A673 (cell line): ENCODE results near the gene CLASP2. TPM values are rescaled to one million over a fixed set of nuclear protein-coding genes. Genes with fewer than 3 reads are reported as not detected.

Source experiments
- BruUV-seq: library from RNA; stranded (reverse); fragments of 400-500 nt; replicated peaks from 2 replicates; lab custom pipeline; 2021; lab: Mats Ljungman, UMichigan
- CTCF ChIA-PET: fragments of 300-600 bp; sonication (Branson Sonifier 250); formaldehyde crosslinking; loops from one replicate; lab custom pipeline; 2022; ENCODE audit warnings: antibody characterized with exemption; lab: Charles Lee
- POLR2A ChIA-PET: fragments of 300-600 bp; sonication (Branson Sonifier 250); formaldehyde crosslinking; loops from one replicate; lab custom pipeline; 2022; ENCODE audit warnings: antibody characterized with exemption; ENCODE audit not compliant: low non-redundant PET; lab: Charles Lee
- DNase-seq: peaks from one replicate; pipeline ENCODE4 v3.0.0-alpha.2; 2015; ENCODE audit warnings: low spot score
- H3K27ac ChIP-seq: fragments of 200-600 bp; sonication (generic); 2 replicates; pipeline ENCODE4 v1.5.1; 2016; ENCODE audit warnings: mixed run types, low read depth, mild to moderate bottlenecking, mixed read lengths, antibody characterized with exemption, low read length; ENCODE audit not compliant: poor library complexity, severe bottlenecking
- H3K27me3 ChIP-seq: fragments of 200-600 bp; sonication (generic); replicated peaks from 2 replicates; pipeline ENCODE4 v1.6.1; 2017; ENCODE audit warnings: mixed run types, low read depth, mild to moderate bottlenecking, mixed read lengths, antibody characterized with exemption, low read length; ENCODE audit not compliant: insufficient read depth, poor library complexity
- H3K36me3 ChIP-seq: fragments of 200-600 bp; sonication (generic); 2 replicates; pipeline ENCODE4 v1.6.1; 2016; ENCODE audit warnings: mixed run types, mild to moderate bottlenecking, mixed read lengths, antibody characterized with exemption, low read length; ENCODE audit not compliant: insufficient read depth, poor library complexity, severe bottlenecking
- H3K4me1 ChIP-seq: fragments of 200-600 bp; sonication (generic); 2 replicates; pipeline ENCODE4 v1.6.1; 2017; ENCODE audit warnings: mixed run types, mild to moderate bottlenecking, mixed read lengths, antibody characterized with exemption, low read length; ENCODE audit not compliant: insufficient read depth, poor library complexity, severe bottlenecking
- H3K4me3 ChIP-seq: fragments of 200-600 bp; sonication (generic); 2 replicates; pipeline ENCODE4 v1.5.1; 2016; ENCODE audit warnings: low read depth, mixed run types, mild to moderate bottlenecking, mixed read lengths, low read length; ENCODE audit not compliant: poor library complexity, severe bottlenecking
- H3K9me3 ChIP-seq: fragments of 200-600 bp; sonication (generic); 2 replicates; pipeline ENCODE4 v1.6.1; 2016; ENCODE audit warnings: mixed run types, low read depth, mild to moderate bottlenecking, mixed read lengths, antibody characterized with exemption, low read length; ENCODE audit not compliant: poor library complexity, severe bottlenecking
- EZH2 ChIP-seq: fragments of 200-600 bp; sonication (generic); IDR thresholded peaks from 2 replicates; pipeline ENCODE4 v1.6.1; 2017; ENCODE audit warnings: borderline replicate concordance, low read depth, mild to moderate bottlenecking, mixed read lengths, antibody characterized with exemption, low read length; ENCODE audit not compliant: poor library complexity, severe bottlenecking
- intact Hi-C: fragments of 100-400 bp; cut with micrococcal nuclease; formaldehyde crosslinking; loops from one replicate; pipeline ENCODE4 v1.10.0; 2022; ENCODE audit not compliant: unreplicated experiment
- total RNA-seq: library from RNA; stranded (reverse); gene quantifications from 2 replicates; pipeline ENCODE4 v1.2.3, GENCODE V29; 2021
- TF ChIP-seq, protein P1 (sequence below): fragments of 300-800, 200-600 bp; sonication (generic); conservative IDR thresholded peaks from 2 replicates; pipeline ENCODE4 v1.5.1; 2017; ENCODE audit warnings: low read depth, mild to moderate bottlenecking, antibody characterized with exemption, low read length, moderate library complexity, mixed read lengths

The CLASP2 gene
- total RNA-seq, 1 experiment from 2014 or later = 67.4 TPM

GRCh38 chr3:33543601-33544000 is 174.5 kb downstream of the CLASP2 start:
- ChIA-PET POLR2A (no interaction called here), CTCF (no interaction called here)
- TF ChIP-seq, protein P1, sequence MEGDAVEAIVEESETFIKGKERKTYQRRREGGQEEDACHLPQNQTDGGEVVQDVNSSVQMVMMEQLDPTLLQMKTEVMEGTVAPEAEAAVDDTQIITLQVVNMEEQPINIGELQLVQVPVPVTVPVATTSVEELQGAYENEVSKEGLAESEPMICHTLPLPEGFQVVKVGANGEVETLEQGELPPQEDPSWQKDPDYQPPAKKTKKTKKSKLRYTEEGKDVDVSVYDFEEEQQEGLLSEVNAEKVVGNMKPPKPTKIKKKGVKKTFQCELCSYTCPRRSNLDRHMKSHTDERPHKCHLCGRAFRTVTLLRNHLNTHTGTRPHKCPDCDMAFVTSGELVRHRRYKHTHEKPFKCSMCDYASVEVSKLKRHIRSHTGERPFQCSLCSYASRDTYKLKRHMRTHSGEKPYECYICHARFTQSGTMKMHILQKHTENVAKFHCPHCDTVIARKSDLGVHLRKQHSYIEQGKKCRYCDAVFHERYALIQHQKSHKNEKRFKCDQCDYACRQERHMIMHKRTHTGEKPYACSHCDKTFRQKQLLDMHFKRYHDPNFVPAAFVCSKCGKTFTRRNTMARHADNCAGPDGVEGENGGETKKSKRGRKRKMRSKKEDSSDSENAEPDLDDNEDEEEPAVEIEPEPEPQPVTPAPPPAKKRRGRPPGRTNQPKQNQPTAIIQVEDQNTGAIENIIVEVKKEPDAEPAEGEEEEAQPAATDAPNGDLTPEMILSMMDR = no peak
- no peak for TF ChIP-seq EZH2
- no peaks in the 10 kb centered on the region for H3K36me3 ChIP-seq
- H3K4me3 ChIP-seq = no peak overlapping the region
- DNase-seq = no peak
- BruUV-seq = no TSS peak
- no peaks in the 10 kb centered on the region for H3K27me3 ChIP-seq
- no peak overlapping the region for H3K27ac ChIP-seq
- H3K4me1 ChIP-seq = no peaks in the 10 kb centered on the region
- no peaks in the 10 kb centered on the region for H3K9me3 ChIP-seq
- intact Hi-C loops = no loop called here

GRCh38 chr3:33541918-33542317 is 176.1 kb downstream of the CLASP2 start:
- Histone ChIP-seq H3K27ac (no peak overlapping the region), H3K36me3 (no peaks in the 10 kb centered on the region), H3K4me3 (no peak overlapping the region), H3K27me3 (no peaks in the 10 kb centered on the region), H3K4me1 (no peaks in the 10 kb centered on the region), H3K9me3 (no peaks in the 10 kb centered on the region)
- intact Hi-C loops = no loop called here
- no TSS peak for BruUV-seq
- TF ChIP-seq EZH2 = no peak
- TF ChIP-seq, protein P1 = no peak
- CTCF ChIA-PET = no interaction called here
- POLR2A ChIA-PET = no interaction called here
- DNase-seq = no peak

DNA sequence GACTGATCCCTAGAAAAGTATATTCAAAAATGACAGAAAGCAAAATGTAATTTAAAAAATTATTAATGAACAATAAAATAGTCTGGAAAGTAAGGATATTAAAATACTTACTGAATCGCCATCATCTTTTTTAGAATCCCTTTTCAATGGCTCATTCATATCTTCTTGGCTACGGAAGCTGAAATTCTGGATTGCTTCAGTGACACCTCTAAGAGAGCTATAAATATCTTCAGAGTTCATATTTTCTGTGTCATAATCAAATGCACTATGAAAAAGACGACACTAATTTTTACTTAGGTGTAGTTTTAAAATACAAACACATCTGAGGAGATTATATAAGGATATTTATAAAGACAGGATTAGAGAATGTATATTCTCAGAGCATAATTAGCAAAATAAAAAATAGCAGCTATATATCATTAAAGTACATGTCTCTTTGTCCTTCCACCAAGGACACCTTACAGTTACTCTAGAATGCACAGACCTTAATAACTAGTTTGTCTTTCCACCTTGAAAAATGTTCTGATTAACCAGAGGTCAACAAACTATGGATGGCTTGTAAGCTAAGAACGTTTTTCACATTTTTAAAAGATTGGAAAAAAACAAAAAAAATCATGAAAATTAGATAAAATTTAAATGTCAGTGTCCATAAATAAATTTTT is 179.2 kb downstream of the CLASP2 start:
- intact Hi-C loops = no loop called here
- TF ChIP-seq EZH2 = no peak
- TF ChIP-seq, protein P1 = no peak
- no peak for DNase-seq
- BruUV-seq = no TSS peak
- Histone ChIP-seq H3K27ac (no peak overlapping the region), H3K36me3 (peaks cover 11% of the 10 kb centered on the region), H3K4me3 (no peak overlapping the region), H3K9me3 (no peaks in the 10 kb centered on the region), H3K4me1 (no peaks in the 10 kb centered on the region), H3K27me3 (no peaks in the 10 kb centered on the region)
- CTCF ChIA-PET = no interaction called here
- POLR2A ChIA-PET = no interaction called here
